Suprapubic skin (tissue), 4 donors: ENCODE measurements around the gene CD274.
"Not testable (repeated sequence)": the region's sequence is repeated elsewhere in the genome, so short reads cannot be mapped to it uniquely, and the experiment has no call there.

Experiments used
- EP300 ChIP-seq: sonication (generic); formaldehyde crosslinking; IDR thresholded peaks from one replicate; pipeline ENCODE4 v1.6.1; 2017; ENCODE audit warnings: antibody characterized with exemption
- POLR2A ChIP-seq, 2 donors: fragments of 450-650 bp; IDR thresholded peaks; one replicate each; pipeline ENCODE4 v1.6.1; 2017; ENCODE audit warnings: antibody characterized with exemption in 2 of 2, mild to moderate bottlenecking in 2 of 2, moderate library complexity in 2 of 2
- POLR2AphosphoS5 ChIP-seq, 3 donors: sonication (generic); formaldehyde crosslinking; IDR thresholded peaks; one replicate each; pipeline ENCODE4 v1.6.1; 2017; ENCODE audit warnings: antibody characterized with exemption in 3 of 3
- TF ChIP-seq, protein P1 (sequence below), 2 donors: fragments of 200-600 bp in 1 of 2; fragments of 450-650 bp in 1 of 2; sonication (generic) in 1 of 2; IDR thresholded peaks; one replicate each; pipeline ENCODE4 v1.5.1; 2016 to 2019; ENCODE audit warnings: antibody characterized with exemption in 2 of 2, mild to moderate bottlenecking in 1 of 2, moderate library complexity in 1 of 2

DNA sequence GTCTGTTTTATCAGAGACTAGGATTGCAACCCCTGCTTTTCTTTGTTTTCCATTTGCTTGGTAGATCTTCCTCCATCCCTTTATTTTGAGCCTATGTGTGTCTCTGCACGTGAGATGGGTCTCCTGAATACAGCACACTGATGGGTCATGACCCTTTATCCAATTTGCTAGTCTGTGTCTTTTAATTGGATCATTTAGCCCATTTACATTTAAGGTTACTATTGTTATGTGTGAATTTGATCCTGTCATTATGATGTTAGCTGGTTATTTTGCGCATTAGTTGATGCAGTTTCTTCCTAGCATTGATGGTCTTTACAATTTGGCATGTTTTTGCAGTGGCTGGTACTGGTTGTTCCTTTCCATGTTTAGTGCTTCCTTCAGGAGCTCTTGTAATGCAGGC, 25.3 kb downstream of the CD274 start:
- TF ChIP-seq POLR2AphosphoS5 (IDR thresholded peaks at IDR 0.05); POLR2A (IDR thresholded peaks at IDR 0.05); EP300: not testable (repeated sequence)
- TF ChIP-seq, protein P1, sequence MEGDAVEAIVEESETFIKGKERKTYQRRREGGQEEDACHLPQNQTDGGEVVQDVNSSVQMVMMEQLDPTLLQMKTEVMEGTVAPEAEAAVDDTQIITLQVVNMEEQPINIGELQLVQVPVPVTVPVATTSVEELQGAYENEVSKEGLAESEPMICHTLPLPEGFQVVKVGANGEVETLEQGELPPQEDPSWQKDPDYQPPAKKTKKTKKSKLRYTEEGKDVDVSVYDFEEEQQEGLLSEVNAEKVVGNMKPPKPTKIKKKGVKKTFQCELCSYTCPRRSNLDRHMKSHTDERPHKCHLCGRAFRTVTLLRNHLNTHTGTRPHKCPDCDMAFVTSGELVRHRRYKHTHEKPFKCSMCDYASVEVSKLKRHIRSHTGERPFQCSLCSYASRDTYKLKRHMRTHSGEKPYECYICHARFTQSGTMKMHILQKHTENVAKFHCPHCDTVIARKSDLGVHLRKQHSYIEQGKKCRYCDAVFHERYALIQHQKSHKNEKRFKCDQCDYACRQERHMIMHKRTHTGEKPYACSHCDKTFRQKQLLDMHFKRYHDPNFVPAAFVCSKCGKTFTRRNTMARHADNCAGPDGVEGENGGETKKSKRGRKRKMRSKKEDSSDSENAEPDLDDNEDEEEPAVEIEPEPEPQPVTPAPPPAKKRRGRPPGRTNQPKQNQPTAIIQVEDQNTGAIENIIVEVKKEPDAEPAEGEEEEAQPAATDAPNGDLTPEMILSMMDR (IDR thresholded peaks at IDR 0.05), result not testable (repeated sequence)
